Adrenal gland (tissue), 5 donors: Measurements from ENCODE around the gene DPP4.

Source experiments
- CTCF ChIP-seq, 6 experiments: fragments of 450-650 bp in 4 of 6; fragments of 200-600 bp in 2 of 6; sonication (generic) in 1 of 6; IDR thresholded peaks; 1 replicate in 5 of 6; 2 replicates in 1 of 6; pipeline versions ENCODE4 v1.5.1 to v1.8.0; 2016 to 2021; ENCODE audit warnings: antibody characterized with exemption in 6 of 6, mild to moderate bottlenecking in 2 of 6, moderate library complexity in 1 of 6
- POLR2A ChIP-seq, 2 donors: fragments of 450-650 bp; IDR thresholded peaks; one replicate each; pipeline ENCODE4 v1.6.1; 2017; ENCODE audit warnings: antibody characterized with exemption in 2 of 2, mild to moderate bottlenecking in 2 of 2, moderate library complexity in 1 of 2
- donor health status: DM: no; HTN: no; CAD: no.

- no peak for TF ChIP-seq CTCF (IDR thresholded peaks at IDR 0.05)
- TF ChIP-seq POLR2A (IDR thresholded peaks at IDR 0.05): no peak
Observed at GRCh38 chr2:162057426-162057825, 16.6 kb downstream of the DPP4 start.
